ENCODE data around the gene PICALM.

DNA sequence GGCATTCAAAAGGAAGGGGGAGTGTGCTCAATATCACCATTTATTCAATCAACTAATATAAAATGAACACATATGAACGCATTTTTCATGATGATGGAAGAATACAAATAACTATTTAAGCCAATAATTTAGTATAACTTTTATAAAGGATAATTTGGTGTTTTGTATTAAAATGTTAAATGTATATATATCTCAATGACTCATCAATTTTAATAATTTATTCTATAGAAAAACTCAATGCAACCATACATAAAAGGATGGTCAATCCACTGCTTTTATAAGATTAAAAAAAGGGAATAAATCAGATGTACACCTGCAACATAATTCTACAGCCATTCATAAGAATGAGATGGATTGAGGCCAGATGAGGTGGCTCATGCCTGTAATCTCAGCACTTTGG lies 50.6 kb downstream of the PICALM start:
- TF ChIP-seq TP53 (CRISPR knock-in tag; IDR thresholded peaks at IDR 0.05) (no peak), HDAC2 (IDR thresholded peaks at IDR 0.05) (no peak), EP300 (IDR thresholded peaks at IDR 0.05) (no peak), MAZ (IDR thresholded peaks at IDR 0.05; ENCODE audit: borderline replicate concordance, low read depth, low read length) (no peak), NR3C1 (IDR thresholded peaks at IDR 0.05) (no peak), FOSL2 (IDR thresholded peaks at IDR 0.05) (no peak), FOSL2 (CRISPR knock-in tag; IDR thresholded peaks at IDR 0.05) (no peak), RNF2 (IDR thresholded peaks at IDR 0.05; ENCODE audit: borderline replicate concordance, low read depth) (no peak), CEBPB (IDR thresholded peaks at IDR 0.05) (no peak), RAD21 (conservative IDR thresholded peaks at IDR 0.05 in 1 of 2, IDR thresholded peaks at IDR 0.05 in 1 of 2) (no peak)
- TF ChIP-seq, protein P1, sequence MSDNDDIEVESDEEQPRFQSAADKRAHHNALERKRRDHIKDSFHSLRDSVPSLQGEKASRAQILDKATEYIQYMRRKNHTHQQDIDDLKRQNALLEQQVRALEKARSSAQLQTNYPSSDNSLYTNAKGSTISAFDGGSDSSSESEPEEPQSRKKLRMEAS (IDR thresholded peaks at IDR 0.05), result no peak
- TF ChIP-seq, protein P2, sequence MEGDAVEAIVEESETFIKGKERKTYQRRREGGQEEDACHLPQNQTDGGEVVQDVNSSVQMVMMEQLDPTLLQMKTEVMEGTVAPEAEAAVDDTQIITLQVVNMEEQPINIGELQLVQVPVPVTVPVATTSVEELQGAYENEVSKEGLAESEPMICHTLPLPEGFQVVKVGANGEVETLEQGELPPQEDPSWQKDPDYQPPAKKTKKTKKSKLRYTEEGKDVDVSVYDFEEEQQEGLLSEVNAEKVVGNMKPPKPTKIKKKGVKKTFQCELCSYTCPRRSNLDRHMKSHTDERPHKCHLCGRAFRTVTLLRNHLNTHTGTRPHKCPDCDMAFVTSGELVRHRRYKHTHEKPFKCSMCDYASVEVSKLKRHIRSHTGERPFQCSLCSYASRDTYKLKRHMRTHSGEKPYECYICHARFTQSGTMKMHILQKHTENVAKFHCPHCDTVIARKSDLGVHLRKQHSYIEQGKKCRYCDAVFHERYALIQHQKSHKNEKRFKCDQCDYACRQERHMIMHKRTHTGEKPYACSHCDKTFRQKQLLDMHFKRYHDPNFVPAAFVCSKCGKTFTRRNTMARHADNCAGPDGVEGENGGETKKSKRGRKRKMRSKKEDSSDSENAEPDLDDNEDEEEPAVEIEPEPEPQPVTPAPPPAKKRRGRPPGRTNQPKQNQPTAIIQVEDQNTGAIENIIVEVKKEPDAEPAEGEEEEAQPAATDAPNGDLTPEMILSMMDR (IDR thresholded peaks at IDR 0.05), result no peak
- TF ChIP-seq, protein P3, sequence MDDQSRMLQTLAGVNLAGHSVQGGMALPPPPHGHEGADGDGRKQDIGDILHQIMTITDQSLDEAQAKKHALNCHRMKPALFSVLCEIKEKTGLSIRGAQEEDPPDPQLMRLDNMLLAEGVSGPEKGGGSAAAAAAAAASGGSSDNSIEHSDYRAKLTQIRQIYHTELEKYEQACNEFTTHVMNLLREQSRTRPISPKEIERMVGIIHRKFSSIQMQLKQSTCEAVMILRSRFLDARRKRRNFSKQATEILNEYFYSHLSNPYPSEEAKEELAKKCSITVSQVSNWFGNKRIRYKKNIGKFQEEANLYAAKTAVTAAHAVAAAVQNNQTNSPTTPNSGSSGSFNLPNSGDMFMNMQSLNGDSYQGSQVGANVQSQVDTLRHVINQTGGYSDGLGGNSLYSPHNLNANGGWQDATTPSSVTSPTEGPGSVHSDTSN (IDR thresholded peaks at IDR 0.05), result no peak

Data from A549 (cell line).